Activated CD8-positive, alpha-beta T cell treated with anti-CD3 and anti-CD28 coated beads for 36 hours (primary cell): ENCODE results near the gene PEAK1. TPM values are rescaled to one million over a fixed set of nuclear protein-coding genes. Genes with fewer than 3 reads are reported as not detected.
"Not testable (repeated sequence)": the region's sequence is repeated elsewhere in the genome, so short reads cannot be mapped to it uniquely, and the experiment has no call there.

Experiments used
- ATAC-seq: fragments of 200-7000 bp; cut with Tn5 transposase; one replicate; pipeline ENCODE4 v1.10.0; 2021; ENCODE audit warnings: mild to moderate bottlenecking, moderate library complexity
- CTCF ChIA-PET: fragments of 350-600 bp; sonication (Branson Sonifier 250); formaldehyde crosslinking; loops from one replicate; lab custom pipeline; 2021; ENCODE audit warnings: antibody characterized with exemption; lab: Charles Lee
- POLR2A ChIA-PET: fragments of 350-600 bp; sonication (Branson Sonifier 250); formaldehyde crosslinking; loops from one replicate; lab custom pipeline; 2021; ENCODE audit warnings: antibody characterized with exemption; lab: Charles Lee
- DNase-seq: peaks from one replicate; pipeline ENCODE4 v3.0.0-alpha.2; 2020
- H3K27ac Mint-ChIP-seq: one replicate; pipeline ENCODE4 v1.8.0; 2021; ENCODE audit warnings: mild to moderate bottlenecking, mixed read lengths
- H3K27me3 Mint-ChIP-seq: one replicate; pipeline ENCODE4 v1.8.0; 2021; ENCODE audit warnings: mixed read lengths
- H3K36me3 Mint-ChIP-seq: one replicate; pipeline ENCODE4 v1.8.0; 2021; ENCODE audit warnings: low read depth, mixed read lengths
- H3K4me1 Mint-ChIP-seq: one replicate; pipeline ENCODE4 v1.8.0; 2021; ENCODE audit warnings: low read depth, mixed read lengths
- H3K4me3 Mint-ChIP-seq: one replicate; pipeline ENCODE4 v1.8.0; 2021; ENCODE audit warnings: mild to moderate bottlenecking, moderate library complexity, mixed read lengths
- H3K9me3 Mint-ChIP-seq: one replicate; pipeline ENCODE4 v1.8.0; 2021; ENCODE audit warnings: mixed read lengths
- CTCF ChIP-seq: fragments of 200-600 bp; IDR thresholded peaks from one replicate; pipeline ENCODE4 v1.8.0; 2022; ENCODE audit warnings: antibody characterized with exemption, mild to moderate bottlenecking
- intact Hi-C: fragments of 100-400 bp; cut with micrococcal nuclease; formaldehyde crosslinking; loops from one replicate; pipeline ENCODE4 v1.10.0; 2022
- total RNA-seq, 2 experiments: library from RNA; stranded (reverse); gene quantifications; one replicate each; pipeline ENCODE4 v1.2.3, GENCODE V29; 2021

The PEAK1 gene
- total RNA-seq, 2 experiments from 2014 or later, result 32.1 to 36.1 TPM

DNA sequence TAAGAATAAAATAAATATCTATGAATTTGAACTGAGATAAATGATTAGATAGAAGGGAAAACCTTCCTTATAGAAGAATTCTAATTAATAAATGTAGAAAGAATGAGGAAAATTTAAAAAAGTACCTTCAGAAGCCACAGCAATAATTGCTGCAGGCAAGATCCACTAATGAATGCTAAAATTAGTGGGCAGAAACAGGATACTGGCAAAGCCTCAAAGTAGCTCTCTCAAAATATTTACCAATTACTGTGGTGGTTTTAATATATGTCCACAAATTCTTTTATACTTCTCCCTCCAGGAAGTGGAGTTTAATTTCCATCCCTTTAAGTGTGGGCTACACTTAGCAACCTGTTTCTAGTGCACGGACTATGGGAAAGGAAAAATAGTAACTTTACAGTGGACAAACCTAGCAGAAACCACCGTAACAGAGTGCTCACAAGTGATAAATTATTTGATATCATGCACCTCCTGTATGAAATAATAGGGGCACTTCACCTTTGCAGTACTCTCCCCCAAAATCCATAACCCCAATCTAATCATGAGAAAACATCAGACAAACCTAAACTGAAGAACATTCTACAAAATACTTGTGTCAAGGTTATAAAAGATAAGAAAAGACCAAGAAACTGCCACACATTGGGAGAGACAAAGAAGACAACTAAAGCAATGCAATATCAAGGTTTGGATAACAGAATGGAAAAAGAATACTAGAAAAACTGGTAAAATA lies 6.8 kb downstream of the PEAK1 start:
- Mint-ChIP-seq H3K27me3 (no peaks in the 10 kb centered on the region), H3K27ac (no peak overlapping the region), H3K36me3 (peaks cover 3% of the 10 kb centered on the region), H3K9me3 (no peaks in the 10 kb centered on the region), H3K4me3 (no peak overlapping the region), H3K4me1 (peaks cover 36% of the 10 kb centered on the region)
- TF ChIP-seq CTCF, result no peak
- intact Hi-C loops, result no loop called here
- ATAC-seq (no peak), DNase-seq (no peak)
- CTCF ChIA-PET, result no interaction called here
- POLR2A ChIA-PET, result no interaction called here

GRCh38 chr15:77411619-77411976 lies 8.3 kb downstream of the PEAK1 start:
- POLR2A ChIA-PET, result interaction anchor here (1.6 kb wide), 1 partner anchor 9 kb away, joined by 5 read pairs; the partner anchor contains the start of gene HMG20A

DNA sequence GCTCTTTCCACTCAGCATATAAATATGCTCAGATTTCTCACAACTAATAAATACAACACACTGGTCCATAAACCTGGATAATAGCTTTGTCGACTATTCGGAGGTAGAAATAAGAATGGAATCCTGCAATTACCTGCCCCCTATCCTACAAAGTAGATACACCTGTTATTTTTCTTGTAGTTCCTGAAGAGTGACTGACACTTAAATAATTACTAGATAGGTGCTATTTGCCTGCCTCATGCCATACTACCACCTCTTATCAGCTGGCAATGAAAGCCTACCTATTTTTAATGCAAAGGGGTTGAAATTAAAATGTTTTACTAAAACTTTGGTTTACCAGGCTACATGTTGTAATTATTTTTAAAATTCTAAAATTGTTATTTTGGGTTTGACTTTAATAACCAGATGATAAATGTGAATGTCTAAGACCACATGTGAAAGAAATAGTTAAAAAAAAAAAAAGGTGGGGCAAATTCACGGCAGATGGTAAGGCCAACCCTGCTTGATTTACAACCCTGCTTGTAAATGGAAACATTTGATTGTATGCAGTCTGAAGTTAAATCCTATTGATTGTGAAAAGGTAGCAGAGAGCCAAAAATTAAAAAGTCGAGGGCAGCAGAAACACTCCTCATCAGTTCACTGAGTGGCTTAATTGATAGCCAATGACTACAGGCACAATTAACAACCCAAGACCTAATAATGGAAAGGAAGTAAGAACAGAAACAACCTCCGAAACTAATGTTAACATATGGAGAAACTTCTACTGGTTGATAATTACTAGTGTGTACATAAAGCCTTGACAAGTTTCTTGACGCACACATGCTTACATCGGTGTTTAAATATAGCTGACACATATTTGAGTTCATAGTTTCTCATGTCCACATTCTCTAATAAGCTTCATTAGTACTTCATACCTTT lies 8.9 kb downstream of the PEAK1 start:
- TF ChIP-seq CTCF, result no peak
- peak overlapping the region; percentile 88 for H3K27ac Mint-ChIP-seq
- no peak overlapping the region for H3K4me3 Mint-ChIP-seq
- no peaks in the 10 kb centered on the region for H3K9me3 Mint-ChIP-seq
- H3K4me1 Mint-ChIP-seq, result peaks cover 39% of the 10 kb centered on the region
- H3K36me3 Mint-ChIP-seq, result peaks cover 3% of the 10 kb centered on the region
- H3K27me3 Mint-ChIP-seq, result no peaks in the 10 kb centered on the region
- no peak for DNase-seq
- intact Hi-C loops, result no loop called here
- CTCF ChIA-PET, result interaction anchor here (1.0 to 2.1 kb wide), 2 partner anchors 11 to 292 kb away, joined by 3 to 5 read pairs; no protein-coding TSS in a partner anchor
- POLR2A ChIA-PET, result interaction anchor here (1.5 to 1.6 kb wide), 2 partner anchors 8 to 10 kb away, joined by 5 to 8 read pairs; partner anchors contain the start of genes HMG20A and PEAK1
- no peak for ATAC-seq

More at GRCh38 chr15:77411619-77411976, 8.3 kb downstream of the PEAK1 start:
- no peak overlapping the region for H3K4me3 Mint-ChIP-seq
- H3K27ac Mint-ChIP-seq, result no peak overlapping the region
- DNase-seq (no peak), ATAC-seq (no peak)
- H3K27me3 Mint-ChIP-seq, result no peaks in the 10 kb centered on the region
- TF ChIP-seq CTCF, result no peak
- peaks cover 3% of the 10 kb centered on the region for H3K36me3 Mint-ChIP-seq
- H3K9me3 Mint-ChIP-seq, result no peaks in the 10 kb centered on the region
- H3K4me1 Mint-ChIP-seq, result peaks cover 33% of the 10 kb centered on the region
- CTCF ChIA-PET, result interaction anchor here (0.6 to 2.1 kb wide), 2 partner anchors 10 to 226 kb away, joined by 3 to 5 read pairs; no protein-coding TSS in a partner anchor
- intact Hi-C loops, result no loop called here

- H3K9me3 Mint-ChIP-seq, ATAC-seq, intact Hi-C loops, DNase-seq, H3K27me3 Mint-ChIP-seq, H3K36me3 Mint-ChIP-seq: not testable (repeated sequence)
- ChIA-PET CTCF (interaction anchor here (1.0 to 2.1 kb wide), 4 partner anchors 9 to 291 kb away, joined by 3 to 5 read pairs (median 4); no protein-coding TSS in a partner anchor), POLR2A (interaction anchor here (1.5 to 1.6 kb wide), 2 partner anchors 9 to 11 kb away, joined by 5 to 8 read pairs; partner anchors contain the start of genes HMG20A and PEAK1)
- Mint-ChIP-seq H3K4me3 (peak overlapping the region; percentile 57), H3K4me1 (peaks cover 46% of the 10 kb centered on the region), H3K27ac (peak overlapping the region; percentile 88)
These were observed 9.8 kb downstream of the PEAK1 start for GRCh38 chr15:77410157-77410500.
